GM13977 (cell line): Measurements from ENCODE around the gene ARMC6.
A peak's percentile ranks its signal among the peaks of the same experiment; 100 is the strongest.

Source experiments
- DNase-seq: peaks from one replicate; pipeline ENCODE4 v3.0.0; 2012; ENCODE audit warnings: low spot score
- CTCF ChIP-seq: IDR thresholded peaks from 2 replicates; pipeline ENCODE4 v1.5.1; 2012; ENCODE audit warnings: mild to moderate bottlenecking, control low read depth; ENCODE audit not compliant: insufficient read depth; ENCODE audit errors: extremely low read depth, missing control alignments
- in situ Hi-C: fragments of 300-500 bp; cut with MboI; formaldehyde crosslinking; loops from one replicate; pipeline ENCODE4 v1.12.0; 2022; ENCODE audit warnings: low sequenced_read_pairs, low pct_unique_long_range_greater_than_20kb, mixed read lengths, inconsistent platforms; ENCODE audit not compliant: unreplicated experiment

Gene ARMC6

GRCh38 chr19:18991006-18991405 lies 42.4 kb upstream of the ARMC6 start:
- no peak for TF ChIP-seq CTCF
- no peak for DNase-seq
- in situ Hi-C loops = no loop called here

- no peak for DNase-seq
- in situ Hi-C loops = no loop called here
- TF ChIP-seq CTCF = no peak
These were observed 41.9 kb upstream of the ARMC6 start for GRCh38 chr19:18991468-18991867.

GRCh38 chr19:18992696-18993095 lies 40.7 kb upstream of the ARMC6 start:
- DNase-seq = no peak
- no peak for TF ChIP-seq CTCF
- in situ Hi-C loops = no loop called here

GRCh38 chr19:18993115-18993514 lies 40.3 kb upstream of the ARMC6 start:
- no peak for TF ChIP-seq CTCF
- in situ Hi-C loops = no loop called here
- no peak for DNase-seq

- peak; percentile 63 for DNase-seq
- TF ChIP-seq CTCF = peak; percentile 42
- in situ Hi-C loops = no loop called here
These were observed 37.6 kb upstream of the ARMC6 start for GRCh38 chr19:18995804-18996241.

DNA sequence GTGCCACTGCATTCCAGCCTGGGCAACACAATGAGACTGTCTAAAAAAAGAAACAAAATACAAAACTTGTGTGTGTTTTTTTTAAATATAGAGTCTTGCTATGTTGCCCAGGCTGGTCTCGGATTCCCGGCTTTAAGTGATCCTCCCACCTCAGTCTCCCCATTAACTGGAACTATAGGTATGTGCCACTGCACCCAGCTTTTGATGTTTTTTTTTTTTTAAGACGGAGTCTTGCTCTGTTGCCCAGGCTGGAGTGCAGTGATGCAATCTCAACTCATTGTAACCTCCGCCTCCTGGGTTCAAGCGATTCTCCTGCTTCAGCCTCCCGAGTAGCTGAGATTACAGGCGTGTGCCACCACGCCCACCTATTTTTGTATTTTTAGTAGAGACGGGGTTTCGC lies 37.1 kb upstream of the ARMC6 start:
- in situ Hi-C loops = no loop called here
- TF ChIP-seq CTCF = no peak
- DNase-seq = no peak

- no peak for TF ChIP-seq CTCF
- no peak for DNase-seq
- in situ Hi-C loops = no loop called here
These were observed 36.5 kb upstream of the ARMC6 start for GRCh38 chr19:18996796-18997394.
